Glutamatergic neuron (in vitro differentiated cells): ENCODE results near the gene LDHAL6A. TPM values are rescaled to one million over a fixed set of nuclear protein-coding genes. Genes with fewer than 3 reads are reported as not detected.
"Not testable (repeated sequence)": the region's sequence is repeated elsewhere in the genome, so short reads cannot be mapped to it uniquely, and the experiment has no call there.

Experiments
- DNase-seq: peaks from one replicate; pipeline ENCODE4 v3.0.0; 2022
- H3K27ac Mint-ChIP-seq: one replicate; pipeline ENCODE4 v1.8.0; 2020; ENCODE audit warnings: mild to moderate bottlenecking, mixed read lengths, inconsistent platforms; ENCODE audit not compliant: unreplicated experiment
- H3K27me3 Mint-ChIP-seq: one replicate; pipeline ENCODE4 v1.8.0; 2020; ENCODE audit warnings: mild to moderate bottlenecking, moderate library complexity, mixed read lengths, inconsistent platforms; ENCODE audit not compliant: unreplicated experiment
- H3K36me3 Mint-ChIP-seq: one replicate; pipeline ENCODE4 v1.8.0; 2020; ENCODE audit warnings: mild to moderate bottlenecking, mixed read lengths, inconsistent platforms; ENCODE audit not compliant: unreplicated experiment
- H3K4me1 Mint-ChIP-seq: one replicate; pipeline ENCODE4 v1.8.0; 2020; ENCODE audit warnings: mild to moderate bottlenecking, low read depth, mixed read lengths, inconsistent platforms; ENCODE audit not compliant: unreplicated experiment
- H3K4me3 Mint-ChIP-seq: one replicate; pipeline ENCODE4 v1.8.0; 2020; ENCODE audit warnings: mild to moderate bottlenecking, mixed read lengths, inconsistent platforms; ENCODE audit not compliant: unreplicated experiment
- H3K9me3 Mint-ChIP-seq: one replicate; pipeline ENCODE4 v1.8.0; 2020; ENCODE audit warnings: mild to moderate bottlenecking, moderate library complexity, mixed read lengths, inconsistent platforms; ENCODE audit not compliant: unreplicated experiment
- CTCF ChIP-seq: fragments of 200-600 bp; sonication (generic); IDR thresholded peaks from one replicate; pipeline ENCODE4 v1.5.0; 2021; ENCODE audit not compliant: partially characterized antibody, unreplicated experiment
- long read RNA-seq: library from polyadenylated mRNA; unstranded; transcript quantifications from one replicate; pipeline ENCODE4 v2.0.0, GENCODE V29; 2020; ENCODE audit not compliant: unreplicated experiment
- total RNA-seq: library from RNA; stranded (reverse); fragmentation: NEBNext Ultra II Directional; extraction: Animal tissue kit (Norgen Biotek cat#: 25700); gene quantifications from one replicate; pipeline ENCODE4 v1.2.1, GENCODE V29; 2021; ENCODE audit not compliant: unreplicated experiment

LDHAL6A gene
- not detected for total RNA-seq
- long read RNA-seq, result 0 reads

GRCh38 chr11:18455686-18456372 lies at the start of gene LDHAL6A:
LDHAL6A (plus strand) TSS chr11:18455856; CDS start chr11:18456681, 825 bp downstream.
- no peaks in the 10 kb centered on the region for H3K36me3 Mint-ChIP-seq
- H3K27ac Mint-ChIP-seq, result no peak within 1 kb of the TSS
- no peaks in the 10 kb centered on the region for H3K9me3 Mint-ChIP-seq
- no peak within 1 kb of the TSS for H3K4me3 Mint-ChIP-seq
- H3K27me3 Mint-ChIP-seq, result no peaks in the 10 kb centered on the region
- no peaks in the 10 kb centered on the region for H3K4me1 Mint-ChIP-seq
- TF ChIP-seq CTCF, result no peak
- no peak for DNase-seq

DNA sequence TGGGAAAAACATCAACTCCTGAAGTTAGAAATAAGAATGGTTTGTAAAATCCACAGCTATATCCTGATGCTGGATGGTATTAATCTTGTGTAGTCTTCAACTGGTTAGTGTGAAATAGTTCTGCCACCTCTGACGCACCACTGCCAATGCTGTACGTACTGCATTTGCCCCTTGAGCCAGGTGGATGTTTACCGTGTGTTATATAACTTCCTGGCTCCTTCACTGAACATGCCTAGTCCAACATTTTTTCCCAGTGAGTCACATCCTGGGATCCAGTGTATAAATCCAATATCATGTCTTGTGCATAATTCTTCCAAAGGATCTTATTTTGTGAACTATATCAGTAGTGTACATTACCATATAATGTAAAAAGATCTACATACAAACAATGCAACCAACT lies 48.3 kb upstream of the LDHAL6A start:
- not testable (repeated sequence) for DNase-seq, H3K36me3 Mint-ChIP-seq, H3K9me3 Mint-ChIP-seq, H3K27ac Mint-ChIP-seq, H3K27me3 Mint-ChIP-seq, H3K4me1 Mint-ChIP-seq, H3K4me3 Mint-ChIP-seq

DNA sequence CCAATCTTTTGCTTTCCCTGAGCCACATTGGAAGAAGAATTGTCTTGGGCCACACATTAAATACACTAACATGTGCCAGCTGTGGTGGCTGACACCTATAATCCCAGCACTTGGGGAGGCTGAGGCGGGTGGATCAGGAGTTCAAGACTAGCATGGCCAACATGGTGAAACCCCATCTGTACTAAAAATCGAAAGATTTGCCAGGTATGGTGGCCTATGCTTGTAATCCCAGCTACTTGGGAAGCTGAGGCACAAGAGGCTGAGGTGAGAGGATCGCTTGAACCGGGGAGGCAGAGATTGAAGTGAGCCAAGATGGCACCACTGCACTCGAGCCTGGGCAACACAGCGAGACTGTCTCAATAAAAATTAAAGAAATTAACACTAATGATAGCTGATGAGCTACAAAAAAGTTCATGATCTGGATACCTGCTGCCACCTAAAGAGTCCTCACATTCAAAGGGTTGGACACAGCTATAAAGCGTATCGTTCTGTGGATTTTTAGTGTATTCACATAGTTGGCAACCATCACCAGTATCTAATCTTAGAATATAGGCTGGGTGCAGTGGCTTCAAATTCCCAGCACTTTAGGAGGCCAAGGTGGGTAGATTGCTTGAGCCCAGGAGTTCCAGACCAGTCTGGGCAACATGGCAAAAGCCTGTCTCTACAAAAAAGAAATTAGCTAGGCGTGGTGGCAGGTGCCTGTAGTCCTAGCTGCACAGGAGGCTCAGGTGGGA lies 46.9 kb upstream of the LDHAL6A start:
- H3K27me3 Mint-ChIP-seq, result peaks cover 2% of the 10 kb centered on the region
- no peak for TF ChIP-seq CTCF
- no peaks in the 10 kb centered on the region for H3K4me1 Mint-ChIP-seq
- no peak for DNase-seq
- no peaks in the 10 kb centered on the region for H3K9me3 Mint-ChIP-seq
- no peak overlapping the region for H3K27ac Mint-ChIP-seq
- no peak overlapping the region for H3K4me3 Mint-ChIP-seq
- no peaks in the 10 kb centered on the region for H3K36me3 Mint-ChIP-seq

GRCh38 chr11:18416459-18416858 lies 39.2 kb upstream of the LDHAL6A start:
- Mint-ChIP-seq H3K4me1 (no peaks in the 10 kb centered on the region), H3K27me3 (peaks cover 2% of the 10 kb centered on the region), H3K4me3 (no peak overlapping the region), H3K27ac (no peak overlapping the region), H3K9me3 (no peaks in the 10 kb centered on the region), H3K36me3 (no peaks in the 10 kb centered on the region)
- no peak for DNase-seq
- no peak for TF ChIP-seq CTCF

GRCh38 chr11:18419040-18419439 lies 36.6 kb upstream of the LDHAL6A start:
- DNase-seq, result no peak
- H3K4me1 Mint-ChIP-seq, result no peaks in the 10 kb centered on the region
- no peak overlapping the region for H3K4me3 Mint-ChIP-seq
- no peak for TF ChIP-seq CTCF
- no peak overlapping the region for H3K27ac Mint-ChIP-seq
- no peaks in the 10 kb centered on the region for H3K9me3 Mint-ChIP-seq
- no peaks in the 10 kb centered on the region for H3K36me3 Mint-ChIP-seq
- no peaks in the 10 kb centered on the region for H3K27me3 Mint-ChIP-seq
